Tibial nerve (tissue), 3 donors: ENCODE data around the gene TXK.

Experiments used
- CTCF ChIP-seq, 5 experiments: fragments of 200-600 bp in 3 of 5; fragments of 450-650 bp in 2 of 5; sonication (generic) in 3 of 5; IDR thresholded peaks; one replicate each; pipeline ENCODE4 v1.5.1; 2016 to 2019; ENCODE audit warnings: antibody characterized with exemption in 5 of 5, mild to moderate bottlenecking in 3 of 5, moderate library complexity in 2 of 5
- POLR2A ChIP-seq, 2 donors: fragments of 450-650 bp; IDR thresholded peaks; one replicate each; pipeline ENCODE4 v1.6.1; 2017; ENCODE audit warnings: antibody characterized with exemption in 2 of 2, mild to moderate bottlenecking in 2 of 2, moderate library complexity in 2 of 2

- TF ChIP-seq POLR2A (IDR thresholded peaks at IDR 0.05): no peak
- no peak for TF ChIP-seq CTCF (IDR thresholded peaks at IDR 0.05)
Observed at GRCh38 chr4:48129307-48130014, 4.6 kb downstream of the TXK start.
